ENCODE measurements around the gene TAS2R41.
"Not testable (repeated sequence)": the region's sequence is repeated elsewhere in the genome, so short reads cannot be mapped to it uniquely, and the experiment has no call there.

The TAS2R41 gene

DNA sequence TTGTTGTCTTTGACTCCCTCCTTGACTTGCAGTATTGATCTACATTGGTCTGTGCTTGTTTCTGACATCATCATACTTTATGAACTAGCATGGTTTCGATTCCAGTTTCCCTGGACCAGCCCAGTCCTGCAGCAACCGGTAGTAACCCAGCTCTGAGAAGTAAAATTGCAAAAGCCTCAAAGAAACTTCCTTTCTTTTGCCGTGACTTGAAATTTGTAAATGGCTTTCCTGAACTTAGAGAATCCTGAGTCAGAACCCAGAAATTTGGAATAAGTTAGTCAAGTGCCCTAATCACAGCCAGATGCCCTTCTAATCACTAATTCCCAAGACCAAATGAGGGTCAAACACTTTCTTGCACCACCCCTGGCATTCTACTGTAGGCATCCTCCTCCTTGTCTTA, 19.4 kb upstream of the TAS2R41 start:
- DNase-seq = no peak

DNA sequence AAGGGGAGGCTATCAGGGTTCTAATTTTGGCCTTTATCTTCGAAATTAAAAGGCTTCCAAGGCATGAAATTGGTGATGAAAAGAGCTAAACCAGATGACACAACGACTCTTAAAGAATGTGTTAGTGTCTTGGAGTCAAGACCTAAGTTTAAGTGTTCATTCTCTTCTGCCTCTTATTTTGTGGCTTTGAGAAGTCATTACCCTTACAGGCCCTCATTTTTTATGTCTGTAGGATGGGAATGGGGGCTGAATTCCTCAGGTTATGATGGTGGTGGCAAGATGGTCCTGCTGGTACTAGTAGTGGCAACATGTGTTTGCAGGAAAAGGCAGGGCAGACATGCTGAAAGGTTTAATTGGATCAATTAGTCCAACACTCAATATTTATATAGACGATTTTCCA, 19.0 kb upstream of the TAS2R41 start:
- no peak for DNase-seq

DNA sequence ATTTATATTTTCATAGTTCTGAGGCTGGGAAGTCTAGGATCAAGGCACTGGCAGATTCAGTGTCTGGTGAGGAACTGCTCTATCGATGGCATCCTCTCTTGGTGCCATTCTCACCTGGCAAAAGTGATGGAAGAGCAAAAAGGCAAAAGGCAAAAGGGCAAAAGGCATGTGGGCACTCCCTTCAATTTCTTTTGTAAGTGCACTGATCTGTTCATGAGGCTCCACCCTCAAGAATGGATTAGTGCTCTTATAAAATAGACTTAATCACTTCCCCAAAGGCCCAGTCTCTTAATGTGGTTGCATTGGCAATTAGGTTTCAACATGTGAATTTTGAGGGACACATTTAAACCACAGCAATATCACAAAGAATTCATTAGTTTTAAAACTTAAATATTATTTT, 18.3 kb upstream of the TAS2R41 start:
- DNase-seq = no peak

DNA sequence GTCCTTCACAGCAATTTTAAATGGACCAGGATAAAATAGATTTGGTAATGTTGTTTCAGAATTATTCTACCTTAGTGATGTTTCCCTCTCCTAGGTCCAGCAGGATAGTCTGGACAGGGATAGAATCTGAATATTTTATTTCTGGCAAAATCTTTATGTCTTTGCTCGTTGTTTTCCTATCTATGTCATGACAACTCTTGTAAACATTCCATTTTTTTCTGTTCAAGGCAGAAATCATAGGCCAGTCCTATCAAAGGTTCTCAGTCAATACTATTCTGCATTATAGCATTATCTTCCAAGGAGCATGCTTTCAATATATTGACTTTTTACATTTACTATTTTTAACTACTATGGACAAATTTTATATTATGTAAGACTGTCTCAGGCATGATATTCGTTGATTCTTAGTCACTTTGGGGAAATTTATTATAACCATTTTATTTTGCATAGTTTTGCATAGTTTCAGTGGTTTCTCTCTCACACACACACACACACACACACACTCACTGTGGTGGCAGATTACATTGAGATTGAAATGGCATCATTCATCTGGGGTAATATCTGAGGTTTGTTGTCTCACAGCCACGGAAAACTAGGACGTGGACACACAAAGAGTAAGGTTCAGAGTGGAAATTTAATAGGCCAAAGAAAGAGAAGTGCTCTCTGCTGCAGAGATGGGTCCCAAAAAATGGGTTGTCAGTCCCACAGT, 17.2 kb upstream of the TAS2R41 start:
- DNase-seq = no peak

DNA sequence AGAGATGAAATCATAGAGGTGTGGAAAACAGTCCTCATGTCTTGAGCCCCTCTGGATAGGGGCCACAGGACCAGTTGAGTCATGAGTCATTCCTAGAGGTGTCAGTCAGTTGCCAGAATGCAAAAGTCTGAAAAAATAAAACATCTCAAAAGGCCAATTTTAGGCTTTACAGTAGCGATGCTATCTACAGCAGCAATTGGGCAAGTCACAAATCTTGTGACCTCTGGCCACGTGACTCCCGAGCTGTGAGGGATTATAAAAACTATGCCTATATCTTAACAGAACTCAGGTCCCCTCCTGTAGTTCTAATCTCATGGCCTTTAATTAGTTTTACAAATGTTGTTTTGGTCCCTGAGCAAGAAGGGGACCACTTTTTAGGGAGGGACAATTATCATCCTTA, 15.6 kb upstream of the TAS2R41 start:
- DNase-seq = no peak

DNA sequence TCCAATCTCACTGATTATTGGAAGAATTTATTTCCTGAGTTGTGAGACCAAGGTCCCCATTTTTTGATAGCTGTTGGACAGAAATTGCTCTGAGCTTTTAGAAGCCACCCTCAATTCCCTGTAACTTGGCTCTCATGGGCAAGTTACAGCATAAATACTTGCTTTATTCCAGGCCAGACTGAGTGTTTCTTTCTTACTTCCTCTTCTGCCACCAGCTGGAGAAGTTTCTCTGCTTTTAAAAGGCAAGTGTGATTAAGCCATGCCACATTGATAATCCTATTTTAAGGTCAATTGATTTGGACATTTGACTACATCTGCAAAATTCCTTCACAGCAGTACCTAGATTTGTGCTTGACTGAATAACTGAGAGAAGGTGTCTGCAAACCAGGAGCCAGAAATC, 14.1 kb upstream of the TAS2R41 start:
- DNase-seq = no peak

DNA sequence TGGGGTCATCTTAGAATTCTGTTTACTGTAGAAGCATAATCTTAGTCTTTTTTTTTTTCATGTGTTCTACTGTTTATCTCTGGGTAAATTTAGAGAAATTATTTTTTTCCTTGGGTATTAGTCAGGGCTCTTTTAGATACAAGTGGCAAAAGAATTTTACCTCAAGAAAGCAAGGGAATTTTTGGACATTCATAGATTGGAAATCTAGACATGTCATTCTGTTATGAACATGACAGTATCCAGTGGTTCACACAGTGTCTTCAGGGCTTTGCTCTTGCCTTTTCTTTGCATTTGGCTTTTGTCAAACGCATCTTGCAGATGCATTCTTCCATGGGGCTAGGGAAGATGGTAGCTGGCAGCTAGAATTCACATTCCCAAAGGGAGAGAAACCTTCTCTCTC, 13.7 kb upstream of the TAS2R41 start:
- no peak for DNase-seq

DNA sequence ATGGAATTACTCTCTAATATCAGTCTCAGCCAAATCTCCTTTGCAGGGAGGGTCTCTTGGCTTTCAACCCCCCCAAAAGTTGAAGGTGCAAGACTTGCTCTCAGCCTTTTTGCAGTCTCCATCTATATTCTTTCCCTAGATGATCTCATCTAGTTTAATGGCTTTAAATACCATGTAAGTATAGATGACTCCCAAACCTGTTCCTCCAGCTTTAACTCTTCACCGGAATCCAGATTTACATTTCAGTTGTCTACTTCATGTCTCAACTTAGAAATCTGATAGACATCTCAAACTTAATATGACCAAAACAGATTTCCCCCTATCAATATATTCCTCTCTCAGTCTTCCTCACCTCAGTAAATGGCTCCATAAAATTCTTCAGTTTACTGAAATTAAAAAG, 9.9 kb upstream of the TAS2R41 start:
- DNase-seq = no peak

DNA sequence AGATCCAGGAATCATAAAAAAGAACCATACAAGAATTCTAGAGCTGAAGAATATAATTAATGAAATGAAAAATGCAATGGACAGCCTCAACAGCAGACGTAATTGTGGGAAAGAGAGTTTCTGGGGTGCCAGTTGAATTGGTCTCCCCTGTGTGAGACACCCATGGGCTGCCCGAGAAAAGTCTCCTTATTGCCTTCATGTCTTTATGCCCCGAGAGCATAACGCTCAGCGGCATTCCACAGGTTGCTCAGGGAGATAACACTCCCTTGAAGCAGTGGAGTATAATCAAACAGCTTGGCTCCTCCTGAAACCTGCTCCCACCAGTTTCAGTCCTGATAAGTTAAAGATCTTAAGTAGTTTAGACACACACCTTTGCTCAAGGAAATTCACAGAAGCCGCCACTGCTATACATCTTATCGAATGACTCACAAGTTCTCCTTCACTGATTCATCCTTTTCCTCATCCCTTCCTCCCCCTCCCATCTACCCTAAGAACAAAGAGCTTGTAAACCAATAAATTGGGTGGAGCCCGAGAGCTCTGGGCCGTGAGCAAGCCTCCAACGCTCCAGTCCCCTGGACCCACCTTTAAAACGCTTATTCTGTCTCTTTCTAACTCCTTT, 5.5 kb upstream of the TAS2R41 start:
- DNase-seq = not testable (repeated sequence)

DNA sequence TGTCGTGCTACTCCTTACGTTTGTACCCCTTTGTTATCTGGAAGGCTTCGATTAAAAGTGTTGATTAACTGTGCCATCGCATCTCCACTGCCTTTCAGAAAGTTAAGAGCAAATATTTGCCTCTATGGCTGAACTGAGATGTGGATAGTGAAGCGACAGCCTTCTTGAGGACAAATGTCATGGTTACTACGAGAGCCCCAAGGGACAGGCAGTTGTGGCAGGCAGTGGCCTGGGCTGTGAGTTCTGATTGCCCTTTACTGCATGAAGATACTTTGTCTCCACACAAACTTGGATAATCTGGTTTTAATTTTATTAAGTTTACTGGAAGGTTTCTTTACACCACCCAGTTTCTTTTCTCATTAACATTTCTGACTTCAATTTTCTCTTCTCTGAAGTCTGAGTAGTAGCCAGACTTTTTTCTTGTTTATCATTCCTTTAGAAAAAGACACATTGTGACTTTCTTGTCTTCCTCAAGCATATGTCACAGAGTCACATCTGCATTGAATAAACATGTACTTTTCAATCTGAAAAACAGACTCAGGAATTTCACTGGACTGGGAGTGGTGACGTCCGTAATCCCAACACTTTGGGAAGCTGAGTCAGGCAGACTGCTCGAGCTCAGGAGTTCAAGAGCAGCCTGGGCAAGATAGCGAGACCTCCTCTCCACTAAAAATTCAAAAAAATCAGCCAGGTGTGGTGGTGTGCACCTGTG, 1.5 kb downstream of the TAS2R41 start:
- no peak for DNase-seq

DNA sequence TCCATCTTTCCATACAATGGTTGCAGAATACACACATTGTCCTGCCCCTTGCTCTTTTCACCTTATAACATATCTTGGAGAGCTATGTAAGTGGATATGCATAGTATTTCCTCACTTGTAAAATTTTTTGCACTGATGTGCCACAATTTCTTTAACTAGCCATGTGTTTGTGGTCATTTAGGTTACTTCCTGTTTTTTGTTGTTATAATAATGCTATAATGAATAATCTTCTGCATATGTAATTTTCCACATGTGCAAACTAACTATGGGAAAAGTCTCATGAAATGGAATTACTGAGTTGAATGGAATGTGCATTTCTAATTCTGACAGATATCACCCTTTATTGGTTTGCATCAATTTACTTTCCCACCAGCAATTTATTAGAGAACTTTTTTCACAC, 2.8 kb downstream of the TAS2R41 start:
- DNase-seq = no peak

DNA sequence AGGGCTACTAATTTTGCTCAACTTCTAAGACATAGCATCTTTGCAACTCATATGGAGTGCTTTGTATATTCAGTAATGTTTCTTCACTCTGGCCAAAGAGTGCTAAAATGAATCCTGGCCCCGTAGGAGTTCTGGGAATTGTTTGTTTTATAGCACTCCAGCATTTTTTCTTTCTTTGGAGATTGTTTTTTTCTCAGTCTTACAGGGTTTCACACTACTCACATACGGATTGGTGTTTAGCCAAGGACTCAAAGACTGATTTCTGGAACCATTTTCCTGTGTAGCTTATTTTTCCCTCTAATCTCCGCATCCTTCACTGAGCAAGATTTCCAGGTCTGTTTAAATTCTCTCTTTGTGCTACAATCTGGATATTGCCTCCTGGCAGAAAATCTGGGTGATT, 6.4 kb downstream of the TAS2R41 start:
- DNase-seq = no peak

DNA sequence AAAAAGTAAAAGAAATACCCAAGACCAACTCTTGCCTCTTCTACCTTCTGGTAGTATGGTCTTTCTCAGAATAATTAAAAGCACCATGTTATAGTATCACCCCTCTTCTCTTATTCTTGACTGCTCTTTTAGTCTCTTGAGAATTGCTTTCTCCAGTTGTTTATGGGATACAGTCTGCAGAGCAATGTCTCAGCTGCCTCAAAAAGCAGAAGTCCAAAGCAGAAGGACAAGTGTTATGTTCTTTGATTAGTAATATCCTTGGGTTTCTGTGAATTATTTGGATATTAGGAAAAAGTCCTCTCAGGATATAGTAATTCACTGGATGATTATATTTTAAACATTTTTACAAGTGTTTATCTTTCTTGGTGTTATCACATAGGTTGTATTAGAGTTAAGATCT, 7.4 kb downstream of the TAS2R41 start:
- no peak for DNase-seq

DNA sequence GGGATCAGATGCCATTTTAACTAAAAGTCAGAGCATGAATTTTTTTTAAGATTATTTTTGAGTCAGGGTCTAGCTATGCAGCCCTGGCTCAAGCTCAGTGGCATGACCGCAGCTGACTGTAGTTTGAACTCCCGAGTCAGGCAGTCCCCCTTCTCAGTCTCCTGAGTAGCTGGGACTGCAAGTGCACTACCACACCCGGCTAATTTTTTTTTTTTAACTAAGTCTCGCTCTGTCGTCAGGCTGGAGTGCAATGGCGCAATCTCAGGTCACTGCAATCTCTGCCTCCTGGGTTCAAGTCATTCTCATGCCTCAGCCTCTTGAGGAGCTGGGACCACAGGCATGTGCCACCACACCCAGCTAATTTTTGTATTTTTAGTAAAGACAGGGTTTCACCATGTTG, 7.8 kb downstream of the TAS2R41 start:
- DNase-seq = no peak

DNA sequence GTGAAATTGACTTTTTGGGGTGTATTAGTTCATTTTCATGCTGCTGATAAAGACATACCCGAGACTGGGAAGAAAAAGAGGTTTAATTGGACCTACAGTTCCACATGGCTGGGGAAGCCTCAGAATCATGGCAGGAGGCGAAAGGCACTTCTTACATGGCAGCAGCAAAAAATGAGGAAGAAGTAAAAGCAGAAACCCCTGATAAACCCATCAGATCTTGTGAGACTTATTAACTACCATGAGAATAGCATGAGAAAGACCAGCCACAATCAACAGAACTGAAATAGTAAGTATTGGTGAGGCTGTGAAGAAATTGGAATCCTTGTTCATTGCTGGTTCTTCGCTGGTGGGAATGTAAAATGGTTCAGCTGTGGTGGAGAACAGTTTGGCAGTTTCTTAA, 8.6 kb downstream of the TAS2R41 start:
- DNase-seq = not testable (repeated sequence)

DNA sequence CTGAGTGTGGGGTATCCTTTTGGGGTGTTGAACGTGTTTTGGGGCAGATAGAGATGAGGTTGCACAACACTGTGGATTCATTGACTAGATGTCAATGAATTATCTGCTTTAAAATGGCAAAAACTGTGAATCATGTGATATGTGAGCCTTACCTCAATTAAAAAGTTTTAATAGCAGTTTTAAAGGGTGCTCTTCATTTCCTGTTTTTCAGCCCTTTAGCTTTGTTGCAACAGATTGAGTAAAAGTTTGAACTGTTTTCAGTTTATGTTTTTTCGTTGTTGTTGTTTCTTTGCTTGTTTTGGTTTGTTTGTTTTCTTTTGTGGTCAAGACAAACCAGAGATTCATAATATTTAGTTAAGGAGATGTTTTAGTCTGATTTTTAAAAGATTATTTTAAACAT, 9.4 kb downstream of the TAS2R41 start:
- DNase-seq = no peak

DNA sequence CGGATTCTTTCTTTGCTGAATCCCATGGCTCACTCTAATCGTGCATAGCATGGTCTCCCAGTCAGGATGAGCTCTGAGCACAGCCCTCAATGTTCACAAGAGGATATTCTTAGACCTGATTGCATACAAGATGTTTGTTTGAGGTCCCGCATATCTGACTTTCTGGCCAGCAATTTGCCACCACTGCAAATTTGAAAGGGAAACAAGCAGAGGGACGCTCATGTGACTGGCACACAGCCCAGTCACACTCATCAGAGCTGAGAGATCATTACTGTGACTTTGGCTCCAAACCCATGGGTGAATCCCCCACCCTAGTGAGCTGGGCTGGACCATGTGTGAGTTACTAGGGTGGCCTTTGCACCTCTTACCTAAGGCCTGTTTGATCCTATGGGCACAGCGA, 9.9 kb downstream of the TAS2R41 start:
- DNase-seq = no peak

DNA sequence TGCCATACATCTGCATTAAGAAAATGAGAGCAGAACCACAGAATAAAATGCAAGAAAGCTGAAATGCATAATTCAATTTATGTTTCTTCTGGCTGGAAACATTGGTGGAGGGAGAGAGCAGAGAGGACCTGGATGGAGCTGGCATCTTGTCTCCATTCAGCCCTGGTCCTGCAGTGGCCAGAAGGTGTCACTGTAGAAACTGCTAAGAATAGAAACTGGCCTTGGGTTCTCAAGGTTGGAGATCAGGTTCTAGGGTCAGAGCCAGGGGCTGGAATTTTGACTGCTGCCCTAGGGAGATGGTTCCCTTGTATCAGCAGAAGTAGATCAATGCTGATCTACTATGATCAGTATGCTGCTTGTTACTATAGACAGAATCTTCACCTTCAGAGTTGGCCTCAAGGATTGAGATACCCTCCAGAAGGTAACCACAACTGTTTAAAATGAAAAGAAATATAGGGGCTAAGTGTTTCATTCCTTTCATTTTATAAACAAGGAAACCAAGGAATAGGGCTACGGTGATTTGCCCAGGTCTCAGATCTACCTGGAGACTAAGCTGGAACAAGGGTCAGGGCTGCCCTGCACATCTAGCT, 13.1 kb downstream of the TAS2R41 start:
- DNase-seq = no peak

DNA sequence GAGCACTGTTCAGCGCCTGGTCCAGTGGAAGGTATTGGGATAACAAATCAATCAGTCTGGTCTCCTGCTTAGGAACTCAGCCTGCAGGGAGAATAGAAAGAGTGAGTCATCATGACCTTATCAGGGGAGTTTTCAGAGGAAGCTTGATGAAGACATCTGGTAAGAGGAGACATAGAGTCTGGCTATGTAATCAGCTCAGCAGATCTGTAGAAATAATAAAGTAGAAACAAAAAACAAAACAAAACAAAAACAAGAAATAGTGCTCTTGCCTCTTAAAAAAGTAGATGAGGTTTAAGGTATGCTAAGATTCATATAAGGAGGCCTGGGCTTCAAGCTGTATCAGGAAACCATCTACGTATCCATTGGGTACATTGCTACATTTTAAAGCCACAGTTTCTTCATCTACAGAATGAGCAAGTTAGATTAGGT, 14.4 kb downstream of the TAS2R41 start:
- no peak for DNase-seq

DNA sequence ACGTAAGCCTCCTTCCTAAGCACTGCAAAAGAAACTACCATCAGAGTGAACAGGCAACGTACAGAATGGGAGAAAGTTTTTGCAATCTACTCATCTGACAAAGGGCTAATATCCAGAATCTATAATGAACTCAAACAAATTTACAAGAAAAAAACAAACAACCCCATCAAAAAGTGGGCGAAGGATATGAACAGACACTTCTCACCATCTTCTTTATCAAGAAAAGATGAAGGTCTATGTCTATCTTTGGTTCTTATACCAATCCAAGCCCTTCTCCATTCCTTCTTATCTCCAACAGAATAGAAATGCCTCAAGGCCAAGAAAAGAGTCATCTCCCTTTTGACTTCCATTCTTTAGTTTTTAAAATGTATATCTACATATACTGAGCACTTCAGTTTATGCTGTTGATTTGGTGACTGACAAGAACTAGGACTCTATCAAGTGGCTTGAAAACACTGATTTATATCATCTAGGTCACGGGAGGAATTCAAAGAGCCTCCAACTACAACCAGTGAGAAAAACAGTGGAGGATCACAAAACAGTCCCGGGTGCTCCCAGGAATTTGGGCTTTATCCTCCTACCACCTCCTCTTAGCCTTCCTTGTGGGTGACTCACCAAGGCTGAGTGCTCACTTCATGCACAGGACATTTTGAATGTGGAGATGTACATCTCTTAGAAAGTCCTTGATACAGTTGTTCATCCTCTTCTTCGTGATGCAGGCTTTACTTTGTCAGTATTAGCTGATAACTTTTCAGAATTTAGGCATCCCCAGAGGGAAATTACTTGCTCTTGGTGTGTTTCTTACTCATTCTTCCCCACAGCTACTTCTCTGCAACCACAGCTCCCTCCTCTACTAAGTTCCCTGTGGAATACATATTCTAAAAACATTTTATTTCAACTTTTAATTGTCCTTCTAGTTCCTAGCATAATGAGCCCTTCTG, 15.4 kb downstream of the TAS2R41 start:
- DNase-seq = no peak

DNA sequence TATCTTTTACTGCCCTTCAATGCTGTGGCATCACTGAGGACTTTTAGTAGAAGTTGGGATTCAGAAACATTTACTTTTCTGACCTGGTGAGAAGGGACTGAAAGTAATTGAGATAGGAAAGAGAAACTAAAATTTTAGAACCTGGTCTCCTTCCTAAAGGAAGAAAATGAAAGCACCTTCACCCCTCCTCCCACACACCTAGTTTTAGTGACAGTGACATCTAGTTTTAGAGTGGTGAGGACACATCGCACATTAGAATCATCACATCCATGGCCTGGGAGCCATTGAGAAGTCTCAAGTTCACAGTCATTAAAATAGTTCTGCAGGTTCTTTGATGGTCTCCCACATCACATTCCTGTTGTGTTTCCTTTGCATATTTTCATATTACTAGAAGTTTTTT, 16.1 kb downstream of the TAS2R41 start:
- no peak for DNase-seq

DNA sequence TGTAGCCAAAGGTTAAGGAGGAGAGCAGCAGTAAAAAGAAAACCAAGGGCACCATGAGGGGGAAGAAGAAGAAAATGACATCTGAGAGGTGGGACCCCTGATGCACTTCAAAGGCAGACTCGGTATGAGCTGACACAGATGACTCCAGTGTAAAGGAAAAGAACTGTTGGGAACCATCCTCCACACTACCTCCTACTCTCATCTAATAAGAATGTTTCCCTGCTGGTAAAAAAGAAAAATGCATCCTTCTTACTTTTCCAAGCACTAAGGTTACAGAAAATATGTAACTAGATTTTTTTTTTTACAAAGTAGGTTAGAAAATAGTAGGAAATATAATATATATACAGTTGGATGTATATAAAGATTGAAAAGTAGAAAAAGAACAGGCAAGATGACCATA, 16.9 kb downstream of the TAS2R41 start:
- no peak for DNase-seq

DNA sequence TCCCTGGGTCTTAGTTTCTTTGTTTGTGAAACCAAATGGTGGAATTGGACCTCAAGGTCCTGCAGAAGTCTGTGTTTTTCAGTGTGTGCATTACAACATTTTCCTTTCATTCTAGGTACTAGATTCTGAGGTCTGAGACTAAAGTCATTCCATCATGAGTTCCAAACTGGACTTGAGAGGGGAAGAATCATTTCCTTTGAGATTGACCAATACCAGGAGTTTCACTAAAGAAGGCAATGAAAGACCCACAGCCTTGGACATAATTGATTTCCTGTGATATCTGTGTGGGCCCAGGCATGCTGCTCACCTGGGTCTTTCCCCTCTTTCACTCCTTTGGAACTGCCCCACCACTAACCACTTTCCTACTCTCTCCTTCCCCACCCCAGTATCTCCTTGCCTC, 18.2 kb downstream of the TAS2R41 start:
- DNase-seq = no peak

Measured in stimulated activated CD4-positive, alpha-beta T cell treated with anti-CD3 and anti-CD28 coated beads, Interleukin-12 subunit alpha, Interleukin-12 subunit beta, amount 100 ng/mL, for 4 hours (primary cell).